GM18867 (cell line): ENCODE data around the gene ZNF641.
"Not testable (repeated sequence)": the region's sequence is repeated elsewhere in the genome, so short reads cannot be mapped to it uniquely, and the experiment has no call there.

Source experiments
- ATAC-seq: cut with Tn5 transposase; IDR thresholded peaks from one replicate; pipeline ENCODE4 v1.9.1; 2021; ENCODE audit warnings: mild to moderate bottlenecking, moderate library complexity; ENCODE audit not compliant: unreplicated experiment

The ZNF641 gene

DNA sequence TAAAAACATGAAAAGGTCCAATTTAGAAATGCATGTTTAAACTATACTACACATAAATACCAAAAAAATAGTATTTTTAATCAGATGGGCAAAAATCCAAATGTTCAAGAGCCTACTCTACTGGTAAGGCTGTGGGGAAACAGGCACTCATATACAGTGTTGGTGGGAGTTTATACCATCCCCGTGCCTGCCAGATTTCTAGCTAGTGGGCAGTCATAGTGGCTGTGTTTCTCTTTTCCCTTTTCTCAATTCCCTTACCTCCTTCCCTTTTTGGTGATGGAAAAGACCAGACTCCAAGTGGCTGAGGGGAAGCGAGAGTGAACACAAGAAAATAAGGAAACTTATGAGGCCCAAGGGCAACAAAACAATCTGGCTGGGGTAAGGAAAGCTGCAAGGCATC lies 14.7 kb downstream of the ZNF641 start:
- no peak for ATAC-seq

DNA sequence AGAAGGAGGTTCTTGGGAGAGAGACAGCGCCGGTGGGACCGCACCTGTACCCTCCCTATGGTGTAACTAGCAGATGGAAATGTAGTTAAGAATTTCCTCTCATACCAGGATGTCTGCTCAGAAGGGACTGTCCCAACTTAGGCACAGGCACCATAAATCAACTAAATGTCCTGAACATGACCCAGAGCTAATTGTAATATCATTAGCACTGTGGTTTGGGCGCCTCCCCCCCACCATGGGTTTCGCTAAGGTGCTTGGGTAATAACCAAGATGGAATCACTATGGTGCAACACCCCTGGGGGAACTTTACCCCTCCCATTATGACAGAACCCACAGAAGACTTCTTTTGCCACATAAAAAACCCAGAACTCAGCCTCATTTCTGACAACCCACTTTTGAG lies 15.9 kb downstream of the ZNF641 start:
- no peak for ATAC-seq

DNA sequence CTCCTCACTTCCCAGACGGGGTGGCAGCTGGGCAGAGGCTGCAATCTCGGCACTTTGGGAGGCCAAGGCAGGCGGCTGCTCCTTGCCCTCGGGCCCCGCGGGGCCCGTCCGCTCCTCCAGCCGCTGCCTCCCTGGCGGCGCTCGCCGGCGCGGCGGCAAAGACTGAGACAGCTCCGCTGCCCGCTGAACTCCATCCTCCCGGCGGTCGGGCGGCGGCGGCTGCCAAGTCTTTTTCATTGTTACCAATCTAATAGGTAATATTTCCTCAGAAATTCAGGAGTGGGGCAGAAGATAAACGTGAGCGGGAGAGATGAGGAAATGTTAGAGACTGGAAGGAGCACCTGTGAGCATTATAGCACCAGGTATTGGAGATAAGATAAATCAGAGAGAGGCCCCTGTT lies 17.0 kb downstream of the ZNF641 start:
- ATAC-seq, result not testable (repeated sequence)

DNA sequence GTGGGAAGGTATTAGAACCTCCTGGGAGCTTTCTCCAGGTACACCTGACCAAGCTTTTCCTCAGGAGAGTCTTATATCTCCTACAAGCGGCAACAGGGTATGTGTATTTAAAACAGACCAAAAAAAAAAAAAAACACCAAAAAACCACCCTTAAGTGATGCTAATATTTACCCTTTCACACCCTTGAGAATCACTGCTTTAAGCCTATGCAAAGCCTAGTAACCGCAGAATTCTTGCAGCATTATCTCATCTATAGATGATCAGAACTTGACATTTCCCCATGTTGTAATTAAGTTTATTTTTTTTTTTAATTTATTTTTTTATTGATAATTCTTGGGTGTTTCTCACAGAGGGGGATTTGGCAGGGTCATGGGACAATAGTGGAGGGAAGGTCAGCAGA lies 19.3 kb downstream of the ZNF641 start:
- no peak for ATAC-seq

DNA sequence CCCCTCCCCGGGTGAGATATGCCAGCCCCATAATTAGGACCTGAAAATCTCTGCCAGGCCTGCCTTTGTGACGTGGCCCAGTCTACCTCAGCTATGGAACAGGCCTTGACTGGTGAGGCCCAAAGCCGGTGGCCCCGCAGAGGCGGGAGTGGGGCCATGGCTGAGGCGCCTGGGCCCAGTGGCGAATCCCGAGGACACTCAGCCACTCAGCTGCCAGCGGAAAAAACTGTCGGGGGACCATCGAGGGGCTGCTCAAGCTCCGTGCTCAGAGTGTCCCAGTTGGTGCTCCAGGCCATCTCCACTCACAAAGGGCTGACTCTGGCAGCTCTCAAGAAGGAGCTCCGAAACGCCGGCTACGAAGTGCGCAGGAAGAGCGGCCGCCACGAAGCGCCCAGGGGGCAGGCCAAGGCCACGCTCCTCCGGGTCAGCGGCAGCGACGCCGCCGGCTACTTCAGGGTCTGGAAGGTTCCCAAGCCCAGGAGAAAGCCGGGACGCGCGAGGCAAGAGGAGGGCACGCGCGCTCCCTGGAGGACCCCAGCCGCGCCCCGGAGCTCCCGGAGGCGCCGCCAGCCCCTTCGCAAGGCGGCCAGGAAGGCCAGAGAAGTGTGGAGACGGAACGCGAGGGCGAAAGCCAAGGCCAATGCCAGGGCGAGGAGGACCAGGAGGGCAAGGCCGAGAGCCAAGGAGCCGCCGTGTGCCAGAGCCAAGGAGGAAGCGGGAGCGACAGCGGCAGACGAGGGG lies 21.4 kb downstream of the ZNF641 start:
- ATAC-seq, result no peak

DNA sequence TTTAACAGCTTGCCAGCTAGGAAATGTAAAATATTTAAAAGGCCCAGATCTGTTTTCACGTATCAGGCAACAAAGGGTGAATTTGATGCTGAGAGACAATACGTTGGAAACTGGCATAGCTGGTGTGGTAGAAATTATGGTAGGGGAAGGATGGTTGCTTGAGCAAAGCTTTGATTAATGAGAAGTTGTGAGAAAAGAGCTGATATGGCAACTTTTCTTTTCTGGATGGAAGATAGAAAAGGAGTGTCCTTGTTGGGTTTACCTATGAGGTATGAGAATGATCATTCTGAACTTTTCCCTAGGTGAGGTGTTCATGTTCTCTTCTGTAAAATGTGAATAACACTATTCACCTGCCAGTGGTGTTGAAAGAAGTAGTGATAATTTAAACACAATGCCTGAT lies 34.2 kb downstream of the ZNF641 start:
- ATAC-seq, result no peak

DNA sequence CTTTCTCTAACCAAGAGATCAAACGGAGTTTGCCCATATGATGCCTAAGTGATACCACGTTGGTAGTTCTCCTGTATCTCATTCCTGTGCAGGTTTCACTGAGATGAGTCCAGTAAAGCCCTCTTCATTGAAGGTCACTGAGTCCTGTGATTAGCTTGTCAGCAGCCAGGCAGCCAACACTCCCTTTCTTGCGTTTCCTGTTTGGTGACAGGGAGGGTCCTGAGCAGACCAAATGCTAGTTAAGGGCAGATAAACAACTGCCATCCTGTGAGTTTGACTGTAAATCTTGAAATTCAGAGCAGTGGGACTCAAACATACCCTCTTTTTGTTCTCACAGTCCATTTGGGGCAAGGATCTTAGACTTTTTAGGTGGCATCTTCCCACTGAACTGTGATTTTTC lies 39.4 kb downstream of the ZNF641 start:
- no peak for ATAC-seq

DNA sequence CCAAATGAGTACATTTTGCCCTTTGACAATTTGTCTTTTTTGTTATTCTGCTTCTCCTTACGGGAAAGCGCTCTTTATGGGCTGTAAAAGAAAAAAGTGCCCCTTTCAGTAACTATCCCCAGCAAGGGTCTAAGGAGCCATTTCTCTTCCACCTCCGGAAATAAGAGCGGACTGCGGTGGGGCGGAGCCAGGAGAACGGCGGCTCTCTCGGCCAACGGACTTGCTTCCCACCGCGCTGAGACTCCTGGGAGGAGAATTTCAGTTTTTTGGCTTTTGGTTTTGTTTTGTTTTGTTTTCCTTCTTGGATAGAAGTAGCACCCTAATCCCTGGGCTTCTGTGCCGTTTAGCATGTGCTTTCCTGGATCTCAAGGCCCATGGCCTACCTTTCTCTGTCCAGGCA lies 43.5 kb downstream of the ZNF641 start:
- no peak for ATAC-seq

DNA sequence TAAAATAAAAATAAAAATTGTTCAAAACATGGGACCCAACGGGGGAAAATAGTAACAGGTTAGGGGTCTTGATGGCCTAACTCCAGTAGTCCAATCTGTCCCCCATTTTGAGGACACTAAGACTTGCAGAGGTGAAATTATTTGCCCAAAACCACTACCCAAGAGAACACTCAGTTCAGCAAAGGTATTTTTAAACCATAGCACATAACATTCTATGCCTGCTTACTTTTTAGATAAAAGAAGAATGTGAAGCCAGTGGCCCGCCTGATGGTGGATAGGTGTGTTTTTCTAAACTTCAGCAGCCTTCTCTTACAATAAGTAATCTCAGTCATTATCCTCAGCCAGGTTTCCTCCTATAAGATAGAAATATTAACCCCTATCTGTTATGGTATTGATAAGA lies 45.5 kb downstream of the ZNF641 start:
- ATAC-seq, result no peak

DNA sequence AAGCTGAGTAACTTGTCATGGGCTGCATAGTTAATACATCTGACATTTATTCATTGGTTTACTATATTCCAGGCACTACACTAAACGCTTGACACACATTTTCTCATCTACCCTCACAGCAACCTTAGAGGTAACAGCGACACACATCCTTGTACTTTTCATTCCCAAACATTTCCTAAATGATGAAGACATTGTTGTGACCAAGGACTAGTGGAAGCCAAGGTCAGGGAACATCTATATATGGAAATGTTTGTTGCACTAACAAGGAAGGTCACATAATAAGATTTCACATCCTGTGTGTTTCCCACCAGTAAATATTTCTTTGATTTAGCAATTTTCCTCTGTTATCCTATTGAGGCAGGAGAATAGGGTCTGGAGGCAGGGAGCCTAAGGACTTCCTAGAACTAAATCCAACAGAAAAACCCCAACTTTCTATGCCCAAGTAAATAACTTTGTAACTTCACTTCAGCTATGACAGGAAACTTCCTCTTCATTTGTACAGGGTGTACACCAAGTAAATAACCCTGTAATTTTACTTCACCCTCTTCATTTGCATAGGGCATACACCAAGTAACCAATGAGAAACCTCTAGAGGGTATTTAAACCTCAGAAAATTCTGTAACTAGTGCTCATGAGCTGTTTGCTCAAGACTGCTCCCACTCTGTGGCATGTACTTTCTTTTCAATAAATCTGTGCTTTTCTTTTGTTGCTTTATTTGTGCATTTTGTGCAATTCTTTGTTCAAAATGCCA lies 48.4 kb downstream of the ZNF641 start:
- no peak for ATAC-seq

DNA sequence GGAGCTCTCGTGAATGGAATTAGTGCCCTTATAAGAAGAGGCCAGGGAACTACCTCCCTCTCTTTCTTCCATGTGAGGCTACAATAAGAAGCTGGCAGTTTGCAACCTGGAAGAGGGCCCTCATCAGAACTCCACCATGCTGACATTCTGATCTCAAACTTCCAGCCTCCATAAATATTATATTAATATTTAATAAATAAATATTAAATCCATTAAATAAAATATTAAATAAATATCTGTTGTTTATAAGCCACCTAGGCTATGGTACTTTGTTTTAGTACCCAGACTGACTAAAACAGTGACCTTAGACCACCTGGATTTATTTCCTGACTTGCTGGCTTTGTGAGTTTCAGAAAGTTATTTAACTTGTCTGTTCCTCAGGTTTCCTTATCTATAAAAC lies 49.9 kb downstream of the ZNF641 start:
- no peak for ATAC-seq

DNA sequence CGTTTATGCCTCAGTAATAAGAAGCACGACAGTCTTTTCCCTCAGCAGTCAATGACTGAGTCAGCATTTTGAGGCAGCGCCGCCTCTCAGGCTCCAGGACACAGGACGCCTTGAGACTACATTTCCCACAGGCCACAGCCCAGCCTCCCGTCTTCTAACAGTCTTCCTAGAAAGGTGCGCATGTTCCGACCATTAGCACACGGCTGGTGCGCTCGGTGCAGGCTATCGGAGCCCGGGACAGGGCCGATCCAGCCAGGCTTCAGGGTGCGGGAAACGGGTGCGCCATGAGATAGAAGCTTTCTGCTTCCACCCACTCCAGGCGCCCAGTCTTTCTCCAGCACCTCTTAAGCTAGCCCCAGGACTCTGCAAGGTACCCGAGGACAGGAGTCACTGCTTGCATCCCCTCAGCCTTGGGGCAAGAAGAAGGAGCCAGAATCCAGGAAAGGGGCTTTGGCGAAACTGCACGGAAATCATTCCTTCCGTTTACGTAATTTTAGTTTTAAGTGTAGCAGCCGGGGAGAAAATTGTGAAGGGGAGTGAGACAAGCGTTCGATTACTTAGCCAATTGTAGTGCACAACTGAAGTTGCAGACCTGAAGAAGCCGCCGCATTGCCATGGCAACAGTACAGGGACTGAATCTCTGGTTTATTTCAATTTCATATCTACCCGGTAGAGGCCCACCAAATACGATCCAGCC lies 54.0 kb downstream of the ZNF641 start:
- ATAC-seq, result no peak

DNA sequence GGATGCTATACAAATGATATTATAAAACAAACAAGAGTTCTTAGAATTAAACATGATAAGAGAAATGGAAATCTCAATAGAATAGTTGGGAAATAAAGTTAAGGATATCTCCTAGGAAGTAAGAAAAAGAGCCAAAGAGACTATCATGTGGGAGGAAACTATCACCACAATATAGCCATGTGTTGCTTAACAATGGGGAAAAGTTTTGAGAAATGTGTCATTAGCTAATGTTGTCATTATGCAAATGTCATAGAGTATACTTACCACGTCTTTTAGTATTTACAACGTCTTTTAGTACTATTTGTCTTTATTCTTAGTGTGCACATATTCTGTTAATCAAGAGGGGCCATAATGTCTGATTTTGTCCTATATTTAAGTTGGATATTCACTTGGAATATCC lies 58.7 kb downstream of the ZNF641 start:
- ATAC-seq, result no peak

DNA sequence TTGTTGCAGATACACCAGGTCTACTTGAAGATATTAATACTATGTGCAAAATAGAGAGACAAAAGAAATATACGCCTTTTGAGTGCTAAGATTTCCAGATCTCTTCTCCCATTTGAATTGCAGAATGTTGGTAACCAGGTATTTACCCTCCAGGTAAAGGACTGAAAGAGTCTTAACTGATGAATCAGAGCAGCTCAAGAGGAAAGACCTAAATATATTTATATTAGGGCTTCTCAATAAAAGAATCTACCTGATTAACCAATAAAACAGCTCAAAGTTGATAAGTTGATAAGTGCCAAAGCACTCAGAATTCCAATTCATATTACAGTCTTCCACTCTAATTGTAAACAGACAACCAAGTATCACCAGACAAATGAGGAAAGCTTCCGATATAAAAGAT lies 59.2 kb downstream of the ZNF641 start:
- no peak for ATAC-seq

DNA sequence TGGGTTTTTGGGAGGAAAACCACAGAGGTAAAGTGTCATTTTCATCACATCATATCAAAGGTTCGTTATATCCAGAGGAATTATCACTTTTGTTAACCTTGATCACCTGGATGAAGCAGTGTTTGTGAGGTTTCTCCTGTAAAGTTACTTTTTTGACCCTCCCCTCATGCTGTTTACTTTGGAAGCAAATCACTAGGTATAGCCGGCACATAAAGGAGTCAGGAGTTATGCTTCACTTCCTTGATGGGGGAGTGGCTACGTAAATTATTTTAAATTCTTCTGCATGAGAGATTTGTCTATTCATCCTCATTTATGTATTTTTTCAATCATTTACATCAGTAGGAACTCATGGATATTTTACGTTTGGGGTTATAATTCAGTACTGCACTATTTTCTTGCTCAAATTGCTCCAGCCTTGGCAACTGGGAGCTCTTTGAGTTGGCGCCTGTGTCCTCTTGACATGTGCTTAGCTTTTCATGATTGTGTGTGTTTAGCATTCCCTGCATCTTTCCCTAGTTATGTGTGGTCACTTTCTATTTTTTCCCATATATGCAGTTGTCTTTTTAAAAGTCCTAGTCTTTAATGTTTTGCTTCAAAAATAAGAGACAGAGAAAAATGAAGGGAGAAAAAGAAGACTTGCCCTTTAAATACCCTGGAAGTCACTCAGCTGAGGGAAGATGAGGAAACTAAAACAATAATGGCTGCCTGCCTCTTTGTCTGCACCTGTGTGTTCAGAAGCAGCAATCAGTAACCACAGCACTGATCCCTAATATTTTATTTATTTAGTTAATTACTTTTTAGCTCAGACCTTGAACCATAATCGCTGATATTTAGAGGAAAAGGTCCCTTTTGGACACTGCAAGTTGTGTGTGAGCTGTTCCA lies 62.1 kb downstream of the ZNF641 start:
- no peak for ATAC-seq
